Natural killer cell (primary cell): ENCODE measurements around the gene KIF3B. TPM values are rescaled to one million over a fixed set of nuclear protein-coding genes. Genes with fewer than 3 reads are reported as not detected.

Source experiments
- ATAC-seq, 3 donors: fragments of 150-1000 bp in 2 of 3; fragments of 200-7000 bp in 1 of 3; cut with Tn5 transposase; 1 replicate in 1 of 3; 2 replicates in 2 of 3; pipeline ENCODE4 v1.10.0; 2021; ENCODE audit warnings: mild to moderate bottlenecking in 2 of 3, moderate library complexity in 2 of 3
- DNase-seq, 2 donors: peaks; one replicate each; pipeline versions ENCODE4 v3.0.0 to v3.0.0-alpha.2; 2013 to 2021; ENCODE audit warnings: mixed read lengths in 1 of 2
- H3K27ac ChIP-seq: one replicate; pipeline ENCODE4 v1.5.1; 2013; ENCODE audit warnings: mild to moderate bottlenecking, low read length
- H3K27me3 ChIP-seq: one replicate; pipeline ENCODE4 v1.6.1; 2013; ENCODE audit warnings: low read length; ENCODE audit not compliant: control insufficient read depth, insufficient read depth
- H3K36me3 ChIP-seq: one replicate; pipeline ENCODE4 v1.6.1; 2013; ENCODE audit warnings: low read length; ENCODE audit not compliant: control insufficient read depth, insufficient read depth
- H3K4me1 ChIP-seq: one replicate; pipeline ENCODE4 v1.6.1; 2013; ENCODE audit warnings: low read length; ENCODE audit not compliant: control insufficient read depth, insufficient read depth
- H3K4me3 ChIP-seq: one replicate; pipeline ENCODE4 v1.5.1; 2013; ENCODE audit warnings: low read length
- H3K9me3 ChIP-seq: one replicate; pipeline ENCODE4 v1.6.1; 2013; ENCODE audit warnings: low read length; ENCODE audit not compliant: control insufficient read depth, insufficient read depth
- H3K27ac Mint-ChIP-seq, 2 donors: one replicate each; pipeline ENCODE4 v1.8.0; 2022; ENCODE audit warnings: mild to moderate bottlenecking in 2 of 2, mixed read lengths in 2 of 2, moderate library complexity in 1 of 2
- H3K27me3 Mint-ChIP-seq, 2 donors: one replicate each; pipeline ENCODE4 v1.8.0; 2022; ENCODE audit warnings: low read depth in 2 of 2, mixed read lengths in 2 of 2
- H3K36me3 Mint-ChIP-seq: one replicate; pipeline ENCODE4 v1.8.0; 2022; ENCODE audit warnings: mixed read lengths
- H3K4me1 Mint-ChIP-seq, 2 donors: one replicate each; pipeline ENCODE4 v1.8.0; 2022; ENCODE audit warnings: mixed read lengths in 2 of 2
- H3K4me3 Mint-ChIP-seq: one replicate; pipeline ENCODE4 v1.8.0; 2022; ENCODE audit warnings: mild to moderate bottlenecking, moderate library complexity, mixed read lengths
- H3K9me3 Mint-ChIP-seq, 2 donors: one replicate each; pipeline ENCODE4 v1.8.0; 2022; ENCODE audit warnings: mixed read lengths in 2 of 2
- WGBS: methylation state at CpG from one replicate; pipeline ENCODE4 v1.1.7; 2013; ENCODE audit warnings: missing lambda C conversion rate; ENCODE audit not compliant: insufficient coverage; 5-methylcytosine and 5-hydroxymethylcytosine counted together
- intact Hi-C: fragments of 100-400 bp; cut with micrococcal nuclease; formaldehyde crosslinking; loops from one replicate; pipeline ENCODE4 v1.14.2; 2022
- total RNA-seq, 4 donors: library from RNA; stranded (reverse); fragments of 120-200 nt in 1 of 4; gene quantifications; one replicate each; pipeline versions ENCODE4 v1.2.3 to v1.2.4, GENCODE V29; 2013 to 2022
- TF ChIP-seq, protein P1 (sequence below): fragments of 200-600 bp; IDR thresholded peaks from one replicate; pipeline ENCODE4 v1.8.0; 2022; ENCODE audit warnings: antibody characterized with exemption

KIF3B gene
- 10 to 100 TPM; 10.2 to 14.3 (median 13.2) TPM for total RNA-seq
- total RNA-seq (2013): 18.5 TPM

DNA sequence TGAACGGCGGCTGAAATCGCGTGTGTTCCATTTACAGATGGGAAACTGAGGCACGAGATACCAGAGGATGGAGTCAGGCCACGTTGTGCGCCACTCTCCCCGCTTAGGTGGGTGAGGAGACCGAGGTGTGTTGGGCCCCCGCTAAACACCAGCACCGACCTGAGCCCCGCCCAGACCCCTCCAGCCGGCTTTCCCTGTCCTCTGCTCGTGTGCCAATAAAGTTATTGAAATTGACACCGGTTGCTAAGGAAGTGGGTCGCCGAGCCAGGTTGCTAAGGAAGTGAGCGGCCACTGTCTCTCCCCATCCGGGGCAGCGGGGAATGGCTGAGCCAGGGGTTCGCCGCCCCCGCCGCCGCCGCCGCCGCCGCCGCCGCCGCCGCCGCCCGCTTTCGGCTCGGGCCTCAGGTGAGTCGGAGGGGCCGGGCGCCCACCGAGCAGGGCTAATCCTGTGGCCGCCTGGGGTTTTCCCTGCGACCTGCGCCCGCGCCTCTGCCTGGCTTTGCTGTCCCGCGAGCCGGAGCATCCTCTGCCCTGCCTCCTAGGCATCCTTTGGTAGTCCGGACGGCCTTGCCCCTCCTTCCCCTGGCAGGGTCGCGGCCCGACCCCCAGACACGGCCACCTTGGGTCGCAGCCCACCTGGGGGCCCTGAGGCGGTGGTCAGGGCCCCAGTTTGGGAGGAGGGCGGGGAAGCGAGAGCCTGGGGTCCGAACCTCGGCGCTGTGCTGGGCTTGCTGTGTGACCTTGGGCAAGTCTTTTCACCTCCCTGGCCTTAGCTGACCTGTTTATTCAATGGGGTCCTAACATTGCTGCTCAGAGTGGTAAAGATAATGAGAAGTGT, at the start of gene KIF3B:
TSS of gene KIF3B (plus strand) at position 291 of the 838 bp plus-strand sequence. CDS start 32,127 bp downstream, outside the sequence.
- Mint-ChIP-seq H3K36me3 (no peaks in the 10 kb centered on the region), H3K4me1 (peaks cover 19 to 21% of the 10 kb centered on the region in 2 donors), H3K27me3 (peaks cover 0 to 6% of the 10 kb centered on the region in 2 donors), H3K9me3 (no peaks in the 10 kb centered on the region), H3K27ac (peak within 1 kb of the TSS; percentile 82 to 88), H3K4me3 (peak within 1 kb of the TSS; percentile 87)
- 3% methylated on average over 62 of the region's 62 CpGs for WGBS
- no peaks in the 10 kb centered on the region for H3K9me3 ChIP-seq
- DNase-seq: peak; percentile 75 to 93
- H3K4me1 ChIP-seq: peaks cover 21% of the 10 kb centered on the region
- TF ChIP-seq, protein P1, sequence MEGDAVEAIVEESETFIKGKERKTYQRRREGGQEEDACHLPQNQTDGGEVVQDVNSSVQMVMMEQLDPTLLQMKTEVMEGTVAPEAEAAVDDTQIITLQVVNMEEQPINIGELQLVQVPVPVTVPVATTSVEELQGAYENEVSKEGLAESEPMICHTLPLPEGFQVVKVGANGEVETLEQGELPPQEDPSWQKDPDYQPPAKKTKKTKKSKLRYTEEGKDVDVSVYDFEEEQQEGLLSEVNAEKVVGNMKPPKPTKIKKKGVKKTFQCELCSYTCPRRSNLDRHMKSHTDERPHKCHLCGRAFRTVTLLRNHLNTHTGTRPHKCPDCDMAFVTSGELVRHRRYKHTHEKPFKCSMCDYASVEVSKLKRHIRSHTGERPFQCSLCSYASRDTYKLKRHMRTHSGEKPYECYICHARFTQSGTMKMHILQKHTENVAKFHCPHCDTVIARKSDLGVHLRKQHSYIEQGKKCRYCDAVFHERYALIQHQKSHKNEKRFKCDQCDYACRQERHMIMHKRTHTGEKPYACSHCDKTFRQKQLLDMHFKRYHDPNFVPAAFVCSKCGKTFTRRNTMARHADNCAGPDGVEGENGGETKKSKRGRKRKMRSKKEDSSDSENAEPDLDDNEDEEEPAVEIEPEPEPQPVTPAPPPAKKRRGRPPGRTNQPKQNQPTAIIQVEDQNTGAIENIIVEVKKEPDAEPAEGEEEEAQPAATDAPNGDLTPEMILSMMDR: no peak
- H3K27ac ChIP-seq: peak within 1 kb of the TSS; percentile 71
- H3K4me3 ChIP-seq: peak within 1 kb of the TSS; percentile 93
- ATAC-seq: peak; percentile 90 to 97 (median 91)
- H3K36me3 ChIP-seq: no peaks in the 10 kb centered on the region
- no peaks in the 10 kb centered on the region for H3K27me3 ChIP-seq
- intact Hi-C loops: loop anchor here (10.0 kb wide), 1 partner anchor 207 kb away; no protein-coding TSS in a partner anchor

GRCh38 chr20:32227744-32228688, 49.4 kb upstream of the KIF3B start:
- no peaks in the 10 kb centered on the region for H3K27me3 Mint-ChIP-seq
- Histone ChIP-seq H3K27me3 (no peaks in the 10 kb centered on the region), H3K4me1 (peaks cover 10% of the 10 kb centered on the region), H3K9me3 (no peaks in the 10 kb centered on the region), H3K27ac (no peak overlapping the region), H3K36me3 (peaks cover 40% of the 10 kb centered on the region), H3K4me3 (no peak overlapping the region)
- 95% methylated on average over 22 of the region's 22 CpGs for WGBS
- H3K36me3 Mint-ChIP-seq: peaks cover 11% of the 10 kb centered on the region
- H3K4me1 Mint-ChIP-seq: peaks cover 12 to 21% of the 10 kb centered on the region in 2 donors
- TF ChIP-seq, protein P1: no peak
- no peak overlapping the region for H3K4me3 Mint-ChIP-seq
- intact Hi-C loops: no loop called here
- no peaks in the 10 kb centered on the region for H3K9me3 Mint-ChIP-seq
- DNase-seq (no peak), ATAC-seq (no peak)
- H3K27ac Mint-ChIP-seq: no peak overlapping the region

DNA sequence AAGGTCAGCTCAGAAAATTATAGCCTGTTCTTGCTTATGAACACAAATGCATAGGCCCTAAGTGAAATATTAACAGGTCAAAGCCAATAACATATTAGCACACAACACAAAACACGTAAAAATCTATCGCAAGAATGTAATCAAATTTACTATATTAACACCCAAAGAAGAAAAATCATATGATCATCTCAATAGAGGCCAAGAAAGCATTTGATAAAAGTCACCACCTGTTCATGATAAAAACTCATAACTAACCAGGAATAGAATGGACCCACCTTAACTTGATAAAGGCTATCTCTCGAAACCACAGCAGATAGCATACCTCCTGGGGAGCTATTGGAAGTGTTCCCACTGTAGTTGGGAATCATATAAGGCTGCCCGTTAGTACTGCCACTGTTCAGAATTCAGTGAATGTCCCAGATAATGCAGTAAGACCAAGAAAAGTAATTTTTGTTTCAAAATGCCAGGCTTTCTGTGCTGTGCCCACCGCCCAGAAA, 48.2 kb upstream of the KIF3B start:
- Histone ChIP-seq H3K9me3 (no peaks in the 10 kb centered on the region), H3K36me3 (peaks cover 40% of the 10 kb centered on the region), H3K27ac (no peak overlapping the region), H3K4me3 (no peak overlapping the region), H3K4me1 (peaks cover 10% of the 10 kb centered on the region), H3K27me3 (no peaks in the 10 kb centered on the region)
- H3K9me3 Mint-ChIP-seq: no peaks in the 10 kb centered on the region
- H3K36me3 Mint-ChIP-seq: peaks cover 11% of the 10 kb centered on the region
- no peak overlapping the region for H3K27ac Mint-ChIP-seq
- no peak overlapping the region for H3K4me3 Mint-ChIP-seq
- no peak for DNase-seq
- intact Hi-C loops: no loop called here
- over 99% methylated on average over 5 of the region's 5 CpGs for WGBS
- peaks cover 12 to 23% of the 10 kb centered on the region in 2 donors for H3K4me1 Mint-ChIP-seq
- TF ChIP-seq, protein P1: no peak
- ATAC-seq: no peak
- no peaks in the 10 kb centered on the region for H3K27me3 Mint-ChIP-seq
